H1 (cell line): ENCODE data around the gene PDE6B. TPM values are rescaled to one million over a fixed set of nuclear protein-coding genes. Genes with fewer than 3 reads are reported as not detected.

Experiments used
- CTCF ChIA-PET: fragments of 300-600 bp; sonication (Branson Sonifier 250); formaldehyde crosslinking; loops from one replicate; lab custom pipeline; 2021; ENCODE audit not compliant: partially characterized antibody; lab: Charles Lee
- POLR2A ChIA-PET: fragments of 300-600 bp; sonication (Branson Sonifier 250); formaldehyde crosslinking; loops from one replicate; lab custom pipeline; 2021; ENCODE audit warnings: inconsistent platforms; ENCODE audit not compliant: partially characterized antibody; lab: Charles Lee
- DNase-seq, 2 experiments: peaks; one replicate each; pipeline versions ENCODE4 v3.0.0 to v3.0.0-alpha.2; 2010 to 2022; ENCODE audit warnings: low spot score in 2 of 2, low read depth in 1 of 2, mixed read lengths in 1 of 2
- FAIRE-seq: peaks from 2 replicates; lab custom pipeline; 2011; peaks lifted over from hg19 to GRCh38; lab: Jason Lieb, UNC
- H2AFZ ChIP-seq: 2 replicates; pipeline ENCODE4 v1.8.1; 2012; ENCODE audit warnings: low read length, inconsistent platforms
- H2AK5ac ChIP-seq: 2 replicates; pipeline ENCODE4 v1.6.1; 2013; ENCODE audit warnings: low read depth, low read length
- H2BK120ac ChIP-seq: replicated peaks from 2 replicates; pipeline ENCODE3; 2013; ENCODE audit warnings: low read depth, low read length, inconsistent platforms
- H2BK12ac ChIP-seq: 2 replicates; pipeline ENCODE4 v1.6.1; 2013; ENCODE audit warnings: low read depth, low read length
- H2BK15ac ChIP-seq: 2 replicates; pipeline ENCODE4 v1.6.1; 2013; ENCODE audit warnings: low read length
- H2BK20ac ChIP-seq: 2 replicates; pipeline ENCODE4 v1.6.1; 2013; ENCODE audit warnings: low read length
- H2BK5ac ChIP-seq: 2 replicates; pipeline ENCODE4 v1.6.1; 2013; ENCODE audit warnings: low read depth, low read length
- H3K14ac ChIP-seq: 2 replicates; pipeline ENCODE4 v1.6.1; 2013; ENCODE audit warnings: inconsistent platforms; ENCODE audit not compliant: insufficient read length
- H3K18ac ChIP-seq: 2 replicates; pipeline ENCODE4 v1.6.1; 2013; ENCODE audit warnings: low read length; ENCODE audit errors: extremely low read depth
- H3K23ac ChIP-seq: 2 replicates; pipeline ENCODE4 v1.6.1; 2013; ENCODE audit warnings: inconsistent platforms; ENCODE audit not compliant: insufficient read length
- H3K23me2 ChIP-seq: 2 replicates; pipeline ENCODE4 v1.6.1; 2013; ENCODE audit warnings: low read depth, low read length
- H3K27ac ChIP-seq: 2 replicates; pipeline ENCODE4 v1.6.1; 2011; ENCODE audit warnings: low read depth, low read length, inconsistent platforms
- H3K27me3 ChIP-seq, 4 experiments: replicated peaks in 1 of 4; 1 replicate in 1 of 4; 2 replicates in 3 of 4; pipeline versions ENCODE4 v1.6.1 to v1.8.1; 2011 to 2013; ENCODE audit warnings: low read length in 3 of 4, mild to moderate bottlenecking in 3 of 4, inconsistent platforms in 2 of 4, mixed read lengths in 2 of 4, moderate library complexity in 1 of 4; ENCODE audit not compliant: control insufficient read depth in 3 of 4, insufficient read depth in 3 of 4; ENCODE audit errors: extremely low read depth in 1 of 4
- H3K36me3 ChIP-seq, 4 experiments: 2 replicates each; pipeline versions ENCODE4 v1.6.1 to v1.8.1; 2011 to 2013; ENCODE audit warnings: mild to moderate bottlenecking in 4 of 4, low read length in 3 of 4, moderate library complexity in 2 of 4, control low read depth in 1 of 4, inconsistent platforms in 1 of 4; ENCODE audit not compliant: insufficient read depth in 4 of 4, control insufficient read depth in 2 of 4
- H3K4ac ChIP-seq: replicated peaks from 2 replicates; pipeline ENCODE3; 2013; ENCODE audit warnings: low read length, low read depth, mixed read lengths, inconsistent platforms; ENCODE audit not compliant: insufficient read length
- H3K4me1 ChIP-seq, 4 experiments: replicated peaks in 1 of 4; 1 replicate in 1 of 4; 2 replicates in 3 of 4; pipeline versions ENCODE4 v1.6.1 to v1.8.1; 2011 to 2013; ENCODE audit warnings: low read length in 3 of 4, inconsistent platforms in 2 of 4, mixed read lengths in 1 of 4; ENCODE audit not compliant: insufficient read depth in 4 of 4, control insufficient read depth in 3 of 4
- H3K4me2 ChIP-seq, 2 experiments: 2 replicates each; pipeline versions ENCODE4 v1.6.1 to v1.8.1; 2011 to 2013; ENCODE audit warnings: low read depth in 2 of 2, low read length in 2 of 2, control low read depth in 1 of 2, inconsistent platforms in 1 of 2, mild to moderate bottlenecking in 1 of 2; ENCODE audit not compliant: insufficient read depth in 1 of 2
- H3K4me3 ChIP-seq, 4 experiments: fragments of 200-600, 300-600 bp in 1 of 4; sonication (generic), shearing (Covaris generic), sonication (Bioruptor Twin) in 1 of 4; 2 replicates each; pipeline versions ENCODE4 v1.5.1 to v1.8.1; 2011 to 2016; ENCODE audit warnings: low read length in 4 of 4, low read depth in 3 of 4, control low read depth in 2 of 4, inconsistent platforms in 2 of 4, mild to moderate bottlenecking in 2 of 4, mixed read lengths in 1 of 4, moderate library complexity in 1 of 4; ENCODE audit not compliant: insufficient read depth in 2 of 4; ENCODE audit errors: extremely low read depth in 1 of 4
- H3K56ac ChIP-seq: replicated peaks from 2 replicates; pipeline ENCODE3; 2013; ENCODE audit warnings: low read depth, mild to moderate bottlenecking, mixed read lengths, low read length, inconsistent platforms; ENCODE audit not compliant: insufficient read length
- H3K79me1 ChIP-seq: 2 replicates; pipeline ENCODE4 v1.6.1; 2013; ENCODE audit warnings: low read depth, low read length, control low read depth
- H3K79me2 ChIP-seq, 2 experiments: 2 replicates each; pipeline versions ENCODE4 v1.6.1 to v1.8.1; 2012 to 2013; ENCODE audit warnings: low read length in 2 of 2, mild to moderate bottlenecking in 2 of 2, inconsistent platforms in 1 of 2; ENCODE audit not compliant: insufficient read depth in 2 of 2, control insufficient read depth in 1 of 2
- H3K9ac ChIP-seq, 4 experiments: replicated peaks in 1 of 4; 1 replicate in 1 of 4; 2 replicates in 3 of 4; pipeline versions ENCODE4 v1.6.1 to v1.8.1; 2011 to 2013; ENCODE audit warnings: low read depth in 3 of 4, low read length in 3 of 4, control low read depth in 2 of 4, mild to moderate bottlenecking in 2 of 4, moderate library complexity in 2 of 4, inconsistent platforms in 1 of 4; ENCODE audit errors: extremely low read depth in 1 of 4
- H3K9me3 ChIP-seq, 2 experiments: 2 replicates each; pipeline versions ENCODE4 v1.6.1 to v1.8.1; 2012 to 2013; ENCODE audit warnings: mild to moderate bottlenecking in 2 of 2, moderate library complexity in 2 of 2, control low read depth in 1 of 2, inconsistent platforms in 1 of 2, low read depth in 1 of 2, low read length in 1 of 2, mixed read lengths in 1 of 2; ENCODE audit not compliant: insufficient read depth in 2 of 2
- H4K20me1 ChIP-seq, 2 experiments: replicated peaks in 1 of 2; 2 replicates each; pipeline versions ENCODE3 to v1.8.1; 2011 to 2013; ENCODE audit warnings: inconsistent platforms in 2 of 2, low read length in 2 of 2, mild to moderate bottlenecking in 1 of 2; ENCODE audit not compliant: insufficient read depth in 2 of 2, control insufficient read depth in 1 of 2
- H4K5ac ChIP-seq: 2 replicates; pipeline ENCODE4 v1.6.1; 2013; ENCODE audit warnings: low read length, low read depth, mixed read lengths, inconsistent platforms; ENCODE audit not compliant: insufficient read length
- H4K8ac ChIP-seq: 2 replicates; pipeline ENCODE4 v1.8.0; 2013; ENCODE audit warnings: mild to moderate bottlenecking, moderate library complexity, low read length, inconsistent platforms; ENCODE audit not compliant: insufficient read depth; ENCODE audit errors: extremely low read depth
- H4K91ac ChIP-seq: replicated peaks from 2 replicates; pipeline ENCODE3; 2013; ENCODE audit warnings: low read length, mixed read lengths, inconsistent platforms; ENCODE audit not compliant: insufficient read length
- HDAC2 ChIP-seq, 2 experiments: fragments of 300-600 bp in 1 of 2; sonication (generic) in 1 of 2; IDR thresholded peaks; 2 replicates each; pipeline ENCODE4 v1.6.1; 2011 to 2012; ENCODE audit warnings: low read depth in 2 of 2, low read length in 2 of 2, mild to moderate bottlenecking in 2 of 2, moderate library complexity in 2 of 2, borderline replicate concordance in 1 of 2, inconsistent platforms in 1 of 2
- RFX5 ChIP-seq: IDR thresholded peaks from 2 replicates; pipeline ENCODE4 v1.6.1; 2011; ENCODE audit warnings: low read depth, low read length, improper control_type of control experiment, borderline replicate concordance
- SP4 ChIP-seq: IDR thresholded peaks from 2 replicates; pipeline ENCODE4 v1.6.1; 2012; ENCODE audit warnings: low read length, inconsistent platforms
- WGBS, 2 experiments: shearing (Covaris generic) in 1 of 2; methylation state at CpG; one replicate each; pipeline versions ENCODE4 v1.1.6 to v1.1.7; 2013 to 2015; ENCODE audit warnings: low lambda C conversion rate in 2 of 2, mixed read lengths in 2 of 2, inconsistent platforms in 1 of 2, low coverage in 1 of 2, missing lambda C conversion rate in 1 of 2; ENCODE audit not compliant: insufficient replicate concordance in 2 of 2, insufficient coverage in 1 of 2, insufficient read length in 1 of 2; ENCODE audit errors: extremely low coverage in 1 of 2, missing lambda C conversion rate in 1 of 2; 5-methylcytosine and 5-hydroxymethylcytosine counted together
- polyA plus RNA-seq, 7 experiments: library from polyadenylated mRNA; depleted of rRNA in 3 of 7; stranded (reverse) in 5 of 7; unstranded in 2 of 7; fragments of >200 nt in 5 of 7; fragments of 200-250 nt in 2 of 7; gene quantifications; 1 replicate in 5 of 7; 2 replicates in 1 of 7; 4 replicates in 1 of 7; pipeline versions ENCODE4 v1.2.1 to v1.2.3, GENCODE V29; 2011 to 2013; ENCODE audit warnings: missing spikeins in 2 of 7, mixed read lengths in 2 of 7
- total RNA-seq: library from RNA; stranded (reverse); fragmentation: NEBNext Ultra II Directional; extraction: Animal tissue kit (Norgen Biotek cat#: 25700); gene quantifications from 2 replicates; pipeline ENCODE4 v1.2.1, GENCODE V29; 2021
- TF ChIP-seq, protein P1 (sequence below), 3 experiments: IDR thresholded peaks; 1 replicate in 2 of 3; 2 replicates in 1 of 3; pipeline versions ENCODE4 v1.5.1 to v1.6.1; 2011; ENCODE audit warnings: low read length in 3 of 3, mild to moderate bottlenecking in 3 of 3, inconsistent platforms in 2 of 3, low read depth in 1 of 3, moderate library complexity in 1 of 3; ENCODE audit not compliant: insufficient read depth in 1 of 3; ENCODE audit errors: control extremely low read depth in 1 of 3

Gene PDE6B
- total and polyA plus RNA-seq, 2 of the 8 experiments (the other 6 are each of a cell fraction or from before 2014, with no cell fraction given), result 4.1 to 8.4 TPM

DNA sequence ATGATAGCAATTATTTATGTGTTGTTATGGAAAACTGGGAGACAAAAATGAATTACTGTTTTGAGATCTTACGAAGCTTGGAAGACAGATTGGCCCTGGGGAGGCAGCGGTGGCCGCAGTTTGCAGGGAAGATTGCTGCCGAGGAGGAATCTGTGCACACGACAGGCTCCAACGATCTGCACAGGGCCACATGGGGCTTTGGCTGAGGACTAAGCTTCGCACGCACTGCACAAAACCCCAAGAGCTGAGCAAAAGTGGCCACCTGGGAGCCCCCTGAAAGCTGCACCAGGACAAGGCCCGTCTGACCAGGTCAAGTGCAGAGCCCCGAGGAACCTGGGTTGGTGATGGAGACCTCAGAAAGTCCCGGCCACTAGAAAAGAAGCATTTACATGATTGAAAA is 5.2 kb upstream of the PDE6B start:
- H2BK12ac ChIP-seq, result no peak overlapping the region
- FAIRE-seq, result no peak

More for the DNA sequence above, 5.2 kb upstream of the PDE6B start:
- CTCF ChIA-PET, result interaction anchor here (0.8 to 1.9 kb wide), 5 partner anchors 17 to 378 kb away, joined by 3 to 7 read pairs (median 4); no protein-coding TSS in a partner anchor
- Histone ChIP-seq H2AFZ (no peak overlapping the region), H2BK120ac (no peak overlapping the region), H3K36me3 (no peaks in the 10 kb centered on the region), H3K23ac (no peak overlapping the region), H2AK5ac (no peak overlapping the region), H3K23me2 (no peaks in the 10 kb centered on the region), H4K8ac (no peak overlapping the region; the same call in 1 of the 2 replicates), H3K79me1 (no peaks in the 10 kb centered on the region; the same call in 1 of the 2 replicates), H3K27ac (no peak overlapping the region), H4K5ac (no peak overlapping the region), H3K27me3 (peaks cover 0 to 2% (median 0%) of the 10 kb centered on the region in 4 experiments; a peak in 1 of 7 replicates), H3K79me2 (no peaks in the 10 kb centered on the region), H4K20me1 (peaks cover 0 to 3% of the 10 kb centered on the region in 2 experiments), H3K14ac (no peak overlapping the region), H2BK20ac (no peak overlapping the region), H3K4me1 (peaks cover 0 to 16% (median 5%) of the 10 kb centered on the region in 4 experiments; a peak in 5 of 7 replicates), H3K4ac (peak overlapping the region; percentile 38), H3K9me3 (no peaks in the 10 kb centered on the region), H3K4me3 (no peak overlapping the region), H2BK5ac (no peak overlapping the region), H3K18ac (no peak overlapping the region), H3K9ac (no peak overlapping the region), H3K56ac (no peak overlapping the region), H4K91ac (no peak overlapping the region), H3K4me2 (no peak overlapping the region), H2BK15ac (no peak overlapping the region)
- POLR2A ChIA-PET, result no interaction called here
- TF ChIP-seq SP4 (no peak), RFX5 (no peak), HDAC2 (IDR thresholded peaks at IDR 0.05; ENCODE audit: borderline replicate concordance in 1 of 2, low read depth in 2 of 2, low read length in 2 of 2) (no peak)
- TF ChIP-seq, protein P1, sequence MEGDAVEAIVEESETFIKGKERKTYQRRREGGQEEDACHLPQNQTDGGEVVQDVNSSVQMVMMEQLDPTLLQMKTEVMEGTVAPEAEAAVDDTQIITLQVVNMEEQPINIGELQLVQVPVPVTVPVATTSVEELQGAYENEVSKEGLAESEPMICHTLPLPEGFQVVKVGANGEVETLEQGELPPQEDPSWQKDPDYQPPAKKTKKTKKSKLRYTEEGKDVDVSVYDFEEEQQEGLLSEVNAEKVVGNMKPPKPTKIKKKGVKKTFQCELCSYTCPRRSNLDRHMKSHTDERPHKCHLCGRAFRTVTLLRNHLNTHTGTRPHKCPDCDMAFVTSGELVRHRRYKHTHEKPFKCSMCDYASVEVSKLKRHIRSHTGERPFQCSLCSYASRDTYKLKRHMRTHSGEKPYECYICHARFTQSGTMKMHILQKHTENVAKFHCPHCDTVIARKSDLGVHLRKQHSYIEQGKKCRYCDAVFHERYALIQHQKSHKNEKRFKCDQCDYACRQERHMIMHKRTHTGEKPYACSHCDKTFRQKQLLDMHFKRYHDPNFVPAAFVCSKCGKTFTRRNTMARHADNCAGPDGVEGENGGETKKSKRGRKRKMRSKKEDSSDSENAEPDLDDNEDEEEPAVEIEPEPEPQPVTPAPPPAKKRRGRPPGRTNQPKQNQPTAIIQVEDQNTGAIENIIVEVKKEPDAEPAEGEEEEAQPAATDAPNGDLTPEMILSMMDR (IDR thresholded peaks at IDR 0.05; ENCODE audit: control extremely low read depth in 1 of 3, insufficient read depth in 1 of 3, low read depth in 1 of 3, low read length in 3 of 3), result no peak
- no peak for DNase-seq
- WGBS, 2 experiments, result 90% methylated on average over 11 of the region's 11 CpGs; no CpG with 5 or more reads in 1 of the 2 experiments
